GM21529 (cell line): ENCODE results near the gene RPS27L.

Source experiments
- ATAC-seq: cut with Tn5 transposase; IDR thresholded peaks from one replicate; pipeline ENCODE4 v1.9.1; 2021; ENCODE audit not compliant: unreplicated experiment

Gene RPS27L

GRCh38 chr15:63188247-63188925 lies 31.1 kb upstream of the RPS27L start:
- ATAC-seq: no peak

- ATAC-seq: no peak
Observed at GRCh38 chr15:63187589-63188226, 30.4 kb upstream of the RPS27L start.

- ATAC-seq: no peak
Observed at GRCh38 chr15:63186065-63186464, 28.8 kb upstream of the RPS27L start.

GRCh38 chr15:63185206-63185605 lies 27.9 kb upstream of the RPS27L start:
- no peak for ATAC-seq

- ATAC-seq: no peak
Observed at GRCh38 chr15:63181648-63182047, 24.4 kb upstream of the RPS27L start.

GRCh38 chr15:63180746-63181145 lies 23.5 kb upstream of the RPS27L start:
- ATAC-seq: no peak

- no peak for ATAC-seq
Observed at GRCh38 chr15:63178034-63178433, 20.8 kb upstream of the RPS27L start.

GRCh38 chr15:63176302-63176701 lies 19.0 kb upstream of the RPS27L start:
- ATAC-seq: no peak

- ATAC-seq: no peak
Observed at GRCh38 chr15:63172851-63173451, 15.7 kb upstream of the RPS27L start.

GRCh38 chr15:63172376-63172775 lies 15.1 kb upstream of the RPS27L start:
- no peak for ATAC-seq

GRCh38 chr15:63169788-63170187 lies 12.5 kb upstream of the RPS27L start:
- no peak for ATAC-seq

GRCh38 chr15:63166219-63166618 lies 8.9 kb upstream of the RPS27L start:
- ATAC-seq: no peak

GRCh38 chr15:63165166-63165859 lies 8.0 kb upstream of the RPS27L start:
- no peak for ATAC-seq

- ATAC-seq: no peak
Observed at GRCh38 chr15:63163217-63163616, 5.9 kb upstream of the RPS27L start.

GRCh38 chr15:63160638-63161037 lies 3.4 kb upstream of the RPS27L start:
- ATAC-seq: no peak

- ATAC-seq: no peak
Observed at GRCh38 chr15:63157891-63158431, 684 bp upstream of the RPS27L start.

- ATAC-seq: no peak
Observed at GRCh38 chr15:63156755-63157117, 541 bp downstream of the RPS27L start.

- ATAC-seq: no peak
Observed at GRCh38 chr15:63156086-63156710, 1.1 kb downstream of the RPS27L start.

GRCh38 chr15:63155486-63155885 lies 1.8 kb downstream of the RPS27L start:
- ATAC-seq: no peak

- ATAC-seq: no peak
Observed at GRCh38 chr15:63151665-63152064, 5.6 kb downstream of the RPS27L start.

GRCh38 chr15:63146684-63147083 lies 10.6 kb downstream of the RPS27L start:
- ATAC-seq: no peak
